ENCODE data around the gene NMRK2. TPM values are rescaled to one million over a fixed set of nuclear protein-coding genes. Genes with fewer than 3 reads are reported as not detected.

Gene NMRK2
- total and polyA plus RNA-seq, 4 donors, result 0.07 TPM; not detected in 3

- no peak for TF ChIP-seq REST (IDR thresholded peaks at IDR 0.05)
- no peak for TF ChIP-seq FOXA1 (IDR thresholded peaks at IDR 0.05)
- no peak for TF ChIP-seq TAF1 (conservative IDR thresholded peaks at IDR 0.05)
- no peak for TF ChIP-seq YY1 (IDR thresholded peaks at IDR 0.05)
- no peak for TF ChIP-seq HNF4A (conservative IDR thresholded peaks at IDR 0.05)
- no peak for TF ChIP-seq EGR1 (IDR thresholded peaks at IDR 0.05; ENCODE audit: low read depth in 2 of 2)
- no peak for TF ChIP-seq RAD21 (IDR thresholded peaks at IDR 0.05)
- no peak for TF ChIP-seq JUND (IDR thresholded peaks at IDR 0.05)
- no peak for TF ChIP-seq RXRA (IDR thresholded peaks at IDR 0.05)
- no peak for TF ChIP-seq ATF3 (IDR thresholded peaks at IDR 0.05)
- no peak for TF ChIP-seq FOXA2 (IDR thresholded peaks at IDR 0.05)
- TF ChIP-seq NR2F2 (IDR thresholded peaks at IDR 0.05), result no peak
- TF ChIP-seq, protein P1, sequence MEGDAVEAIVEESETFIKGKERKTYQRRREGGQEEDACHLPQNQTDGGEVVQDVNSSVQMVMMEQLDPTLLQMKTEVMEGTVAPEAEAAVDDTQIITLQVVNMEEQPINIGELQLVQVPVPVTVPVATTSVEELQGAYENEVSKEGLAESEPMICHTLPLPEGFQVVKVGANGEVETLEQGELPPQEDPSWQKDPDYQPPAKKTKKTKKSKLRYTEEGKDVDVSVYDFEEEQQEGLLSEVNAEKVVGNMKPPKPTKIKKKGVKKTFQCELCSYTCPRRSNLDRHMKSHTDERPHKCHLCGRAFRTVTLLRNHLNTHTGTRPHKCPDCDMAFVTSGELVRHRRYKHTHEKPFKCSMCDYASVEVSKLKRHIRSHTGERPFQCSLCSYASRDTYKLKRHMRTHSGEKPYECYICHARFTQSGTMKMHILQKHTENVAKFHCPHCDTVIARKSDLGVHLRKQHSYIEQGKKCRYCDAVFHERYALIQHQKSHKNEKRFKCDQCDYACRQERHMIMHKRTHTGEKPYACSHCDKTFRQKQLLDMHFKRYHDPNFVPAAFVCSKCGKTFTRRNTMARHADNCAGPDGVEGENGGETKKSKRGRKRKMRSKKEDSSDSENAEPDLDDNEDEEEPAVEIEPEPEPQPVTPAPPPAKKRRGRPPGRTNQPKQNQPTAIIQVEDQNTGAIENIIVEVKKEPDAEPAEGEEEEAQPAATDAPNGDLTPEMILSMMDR (IDR thresholded peaks at IDR 0.05; ENCODE audit: low read depth, low read length, missing input control), result no peak
- TF ChIP-seq SP1 (IDR thresholded peaks at IDR 0.05), result no peak
- no peak for TF ChIP-seq HNF4G (IDR thresholded peaks at IDR 0.05)
- TF ChIP-seq, protein P2, sequence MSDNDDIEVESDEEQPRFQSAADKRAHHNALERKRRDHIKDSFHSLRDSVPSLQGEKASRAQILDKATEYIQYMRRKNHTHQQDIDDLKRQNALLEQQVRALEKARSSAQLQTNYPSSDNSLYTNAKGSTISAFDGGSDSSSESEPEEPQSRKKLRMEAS (IDR thresholded peaks at IDR 0.05), result no peak
- Histone ChIP-seq H3K9ac (ENCODE audit: low read depth in 1 of 2, low read length in 2 of 2) (no peak overlapping the region), H3K4me3 (ENCODE audit: low read depth in 1 of 3, low read length in 3 of 3) (no peak overlapping the region), H3K27me3 (ENCODE audit: control insufficient read depth in 4 of 4, insufficient read depth in 4 of 4, low read length in 3 of 4) (no peaks in the 10 kb centered on the region), H3K36me3 (ENCODE audit: control insufficient read depth in 4 of 4, insufficient read depth in 3 of 4, low read depth in 1 of 4, low read length in 3 of 4) (peaks cover 6 to 63% (median 41%) of the 10 kb centered on the region in 4 donors), H3K9me3 (ENCODE audit: control insufficient read depth in 4 of 4, low read length in 3 of 4) (no peaks in the 10 kb centered on the region), H3K4me1 (ENCODE audit: control insufficient read depth in 4 of 4, insufficient read depth in 4 of 4, low read length in 3 of 4) (no peaks in the 10 kb centered on the region), H3K27ac (ENCODE audit: low read depth in 1 of 2, low read length in 2 of 2) (no peak overlapping the region)
- 98% methylated on average over 15 of the region's 15 CpGs for WGBS
- DNase-seq (ENCODE audit: low spot score), result no peak
Measured at GRCh38 chr19:3959766-3960131, 26.9 kb downstream of the NMRK2 start.

DNA sequence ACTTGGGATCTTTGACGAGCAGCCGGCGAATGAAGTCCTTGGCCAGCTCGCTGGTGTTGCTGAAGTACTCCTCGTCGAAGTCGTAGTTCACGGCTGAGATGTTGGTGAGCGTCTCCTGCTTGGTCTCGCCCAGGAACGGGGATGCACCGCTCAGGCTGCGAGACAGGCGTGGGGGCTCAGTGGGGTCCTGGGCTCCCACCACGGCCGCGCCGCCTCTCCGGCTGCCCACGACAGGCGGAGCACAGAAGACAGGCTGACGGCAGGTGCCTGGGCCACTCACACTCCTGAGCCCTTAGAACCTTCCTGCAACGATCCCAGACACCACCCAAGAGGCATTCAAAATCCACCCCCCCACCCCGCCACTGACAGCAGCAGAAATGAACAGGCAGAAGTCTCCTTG, 28.1 kb downstream of the NMRK2 start:
- no peak overlapping the region for H3K4me3 ChIP-seq (ENCODE audit: low read depth in 1 of 3, low read length in 3 of 3)
- DNase-seq (ENCODE audit: low spot score), result no peak
- H3K9ac ChIP-seq (ENCODE audit: low read depth in 1 of 2, low read length in 2 of 2), result no peak overlapping the region
- no peaks in the 10 kb centered on the region for H3K4me1 ChIP-seq (ENCODE audit: control insufficient read depth in 4 of 4, insufficient read depth in 4 of 4, low read length in 3 of 4)
- 97% methylated on average over 24 of the region's 24 CpGs for WGBS
- H3K36me3 ChIP-seq (ENCODE audit: control insufficient read depth in 4 of 4, insufficient read depth in 3 of 4, low read depth in 1 of 4, low read length in 3 of 4), result peaks cover 6 to 69% (median 42%) of the 10 kb centered on the region in 4 donors
- H3K9me3 ChIP-seq (ENCODE audit: control insufficient read depth in 4 of 4, low read length in 3 of 4), result no peaks in the 10 kb centered on the region
- no peaks in the 10 kb centered on the region for H3K27me3 ChIP-seq (ENCODE audit: control insufficient read depth in 4 of 4, insufficient read depth in 4 of 4, low read length in 3 of 4)
- no peak overlapping the region for H3K27ac ChIP-seq (ENCODE audit: low read depth in 1 of 2, low read length in 2 of 2)
- TF ChIP-seq ZBTB33 (IDR thresholded peaks at IDR 0.05), result no peak
- TF ChIP-seq EGR1 (IDR thresholded peaks at IDR 0.05; ENCODE audit: low read depth in 2 of 2), result no peak
- no peak for TF ChIP-seq NR2F2 (IDR thresholded peaks at IDR 0.05)
- TF ChIP-seq RAD21 (IDR thresholded peaks at IDR 0.05), result no peak
- TF ChIP-seq RXRA (IDR thresholded peaks at IDR 0.05), result no peak
- no peak for TF ChIP-seq ATF3 (IDR thresholded peaks at IDR 0.05)
- no peak for TF ChIP-seq GABPA (IDR thresholded peaks at IDR 0.05 in 1 of 2, conservative IDR thresholded peaks at IDR 0.05 in 1 of 2)
- TF ChIP-seq, protein P1 (IDR thresholded peaks at IDR 0.05; ENCODE audit: low read depth, low read length, missing input control), result no peak
- TF ChIP-seq HNF4G (IDR thresholded peaks at IDR 0.05), result no peak
- no peak for TF ChIP-seq YY1 (IDR thresholded peaks at IDR 0.05)
- TF ChIP-seq FOXA2 (IDR thresholded peaks at IDR 0.05), result no peak
- TF ChIP-seq TAF1 (conservative IDR thresholded peaks at IDR 0.05), result no peak

Data from liver (tissue), 9 donors.